Type B pancreatic cell (in vitro differentiated cells): ENCODE results near the gene NOL8. TPM values are rescaled to one million over a fixed set of nuclear protein-coding genes. Genes with fewer than 3 reads are reported as not detected.

ENCODE experiments used
- DNase-seq: peaks from one replicate; pipeline ENCODE4 v3.0.0; 2021; ENCODE audit warnings: mixed read lengths; ENCODE audit not compliant: unreplicated experiment; ENCODE audit errors: extremely low spot score
- H3K27ac Mint-ChIP-seq: 2 replicates; pipeline ENCODE4 v1.8.0; 2021; ENCODE audit warnings: mild to moderate bottlenecking, mixed read lengths
- H3K27me3 Mint-ChIP-seq: 2 replicates; pipeline ENCODE4 v1.8.0; 2021; ENCODE audit warnings: mixed read lengths
- H3K36me3 Mint-ChIP-seq: 2 replicates; pipeline ENCODE4 v1.8.0; 2021; ENCODE audit warnings: mixed read lengths
- H3K4me1 Mint-ChIP-seq: one replicate; pipeline ENCODE4 v1.8.0; 2021; ENCODE audit warnings: mixed read lengths; ENCODE audit not compliant: unreplicated experiment
- H3K4me3 Mint-ChIP-seq: 2 replicates; pipeline ENCODE4 v1.8.0; 2021; ENCODE audit warnings: mild to moderate bottlenecking, mixed read lengths
- H3K9me3 Mint-ChIP-seq: 2 replicates; pipeline ENCODE4 v1.8.0; 2021; ENCODE audit warnings: mixed read lengths
- microRNA-seq: library from miRNA; unstranded; fragments of <30 nt; microRNA quantifications from one replicate; pipeline ENCODE4, GENCODE V29; 2020
- total RNA-seq: library from RNA; stranded (reverse); gene quantifications from 2 replicates; pipeline ENCODE4 v1.2.1, GENCODE V29; 2021; ENCODE audit warnings: low replicate concordance
- TF ChIP-seq, protein P1 (sequence below): fragments of 200-600 bp; sonication (generic); conservative IDR thresholded peaks from 2 replicates; pipeline ENCODE4 v1.5.0; 2021; ENCODE audit warnings: antibody characterized with exemption, mild to moderate bottlenecking

NOL8 gene
- total RNA-seq, 1 donor from 2014 or later: 41.0 TPM

- TF ChIP-seq, protein P1, sequence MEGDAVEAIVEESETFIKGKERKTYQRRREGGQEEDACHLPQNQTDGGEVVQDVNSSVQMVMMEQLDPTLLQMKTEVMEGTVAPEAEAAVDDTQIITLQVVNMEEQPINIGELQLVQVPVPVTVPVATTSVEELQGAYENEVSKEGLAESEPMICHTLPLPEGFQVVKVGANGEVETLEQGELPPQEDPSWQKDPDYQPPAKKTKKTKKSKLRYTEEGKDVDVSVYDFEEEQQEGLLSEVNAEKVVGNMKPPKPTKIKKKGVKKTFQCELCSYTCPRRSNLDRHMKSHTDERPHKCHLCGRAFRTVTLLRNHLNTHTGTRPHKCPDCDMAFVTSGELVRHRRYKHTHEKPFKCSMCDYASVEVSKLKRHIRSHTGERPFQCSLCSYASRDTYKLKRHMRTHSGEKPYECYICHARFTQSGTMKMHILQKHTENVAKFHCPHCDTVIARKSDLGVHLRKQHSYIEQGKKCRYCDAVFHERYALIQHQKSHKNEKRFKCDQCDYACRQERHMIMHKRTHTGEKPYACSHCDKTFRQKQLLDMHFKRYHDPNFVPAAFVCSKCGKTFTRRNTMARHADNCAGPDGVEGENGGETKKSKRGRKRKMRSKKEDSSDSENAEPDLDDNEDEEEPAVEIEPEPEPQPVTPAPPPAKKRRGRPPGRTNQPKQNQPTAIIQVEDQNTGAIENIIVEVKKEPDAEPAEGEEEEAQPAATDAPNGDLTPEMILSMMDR: no peak
- Mint-ChIP-seq H3K4me1 (no peaks in the 10 kb centered on the region), H3K9me3 (no peaks in the 10 kb centered on the region), H3K27me3 (no peaks in the 10 kb centered on the region), H3K27ac (no peak overlapping the region), H3K4me3 (no peak overlapping the region), H3K36me3 (peaks cover 19% of the 10 kb centered on the region)
- DNase-seq: no peak
Measured at GRCh38 chr9:92254381-92255337, 70.5 kb downstream of the NOL8 start.

GRCh38 chr9:92253656-92254055 lies 71.5 kb downstream of the NOL8 start:
- Mint-ChIP-seq H3K36me3 (peaks cover 22% of the 10 kb centered on the region), H3K9me3 (no peaks in the 10 kb centered on the region), H3K4me1 (no peaks in the 10 kb centered on the region), H3K4me3 (no peak overlapping the region), H3K27ac (no peak overlapping the region), H3K27me3 (no peaks in the 10 kb centered on the region)
- DNase-seq: no peak
- TF ChIP-seq, protein P1: no peak

GRCh38 chr9:92247981-92248380 lies 77.2 kb downstream of the NOL8 start:
- H3K27me3 Mint-ChIP-seq: no peaks in the 10 kb centered on the region
- H3K9me3 Mint-ChIP-seq: no peaks in the 10 kb centered on the region
- peaks cover 38% of the 10 kb centered on the region for H3K36me3 Mint-ChIP-seq
- no peak overlapping the region for H3K4me3 Mint-ChIP-seq
- no peak for DNase-seq
- TF ChIP-seq, protein P1: no peak
- H3K27ac Mint-ChIP-seq: no peak overlapping the region
- no peaks in the 10 kb centered on the region for H3K4me1 Mint-ChIP-seq

Small RNA genes within 50 kb of the gene (microRNA-seq; reads per million reads assigned to microRNA genes)
- gene MIR3651: 10.7 reads per million, percentile 33 among the genes with 10 or more reads in this experiment

Other genes starting within 250 kb of the NOL8 start
- 66.1 and 78.1 TPM in 2 replicates for gene SPTLC1, start 209.9 kb downstream of the NOL8 start, total RNA-seq
- 125 and 143 TPM in 2 replicates for gene IARS1, start 31.7 kb downstream of the NOL8 start, total RNA-seq
- gene CENPP, start 603 bp upstream of the NOL8 start, total RNA-seq: 4.0 and 7.6 TPM in 2 replicates
- 2.8 TPM in 1 of 2 replicates, not detected in the other for gene OGN, start 79.2 kb upstream of the NOL8 start, total RNA-seq
- not detected in 2 replicates for gene OMD, start 99.1 kb upstream of the NOL8 start, total RNA-seq
- 1.3 TPM in 1 of 2 replicates, not detected in the other for gene ASPN, start 157.2 kb upstream of the NOL8 start, total RNA-seq
- 0.24 and 0.51 TPM in 2 replicates for gene ECM2, start 210.6 kb upstream of the NOL8 start, total RNA-seq